WERI-Rb-1 (cell line): ENCODE data around the gene ZNF688.

ENCODE experiments used
- DNase-seq: peaks from one replicate; pipeline ENCODE4 v3.0.0-alpha.2; 2020
- H3K27ac ChIP-seq: fragments of 250-450 bp; sonication (Bioruptor Pico); 2 replicates; pipeline ENCODE4 v1.5.1; 2020; ENCODE audit warnings: mild to moderate bottlenecking, moderate library complexity
- H3K27me3 ChIP-seq: fragments of 250-450 bp; sonication (Bioruptor Pico); 2 replicates; pipeline ENCODE4 v1.5.1; 2021; ENCODE audit warnings: mild to moderate bottlenecking, low read depth, moderate library complexity; ENCODE audit not compliant: insufficient read depth, severe bottlenecking
- H3K36me3 ChIP-seq: fragments of 250-450 bp; sonication (Bioruptor Pico); 2 replicates; pipeline ENCODE4 v1.5.1; 2020; ENCODE audit warnings: mild to moderate bottlenecking, moderate library complexity
- H3K4me3 ChIP-seq: 2 replicates; pipeline ENCODE4 v1.5.1; 2011; ENCODE audit warnings: low read depth, mild to moderate bottlenecking, control low read depth, low read length
- H3K9me3 ChIP-seq: fragments of 250-450 bp; sonication (Bioruptor Pico); 2 replicates; pipeline ENCODE4 v1.5.1; 2021; ENCODE audit warnings: mild to moderate bottlenecking, moderate library complexity; ENCODE audit not compliant: severe bottlenecking
- CTCF ChIP-seq: IDR thresholded peaks from 2 replicates; pipeline ENCODE4 v1.5.1; 2011; ENCODE audit warnings: low read depth, mild to moderate bottlenecking, control low read depth, inconsistent platforms, low read length

Gene ZNF688

GRCh38 chr16:30609926-30610839, 38.7 kb upstream of the ZNF688 start, which contains the start of gene ZNF689:
TSS of gene ZNF689 (minus strand) at chr16:30610389. CDS start at chr16:30610041, 348 bp downstream.
- no peak for TF ChIP-seq CTCF

DNA sequence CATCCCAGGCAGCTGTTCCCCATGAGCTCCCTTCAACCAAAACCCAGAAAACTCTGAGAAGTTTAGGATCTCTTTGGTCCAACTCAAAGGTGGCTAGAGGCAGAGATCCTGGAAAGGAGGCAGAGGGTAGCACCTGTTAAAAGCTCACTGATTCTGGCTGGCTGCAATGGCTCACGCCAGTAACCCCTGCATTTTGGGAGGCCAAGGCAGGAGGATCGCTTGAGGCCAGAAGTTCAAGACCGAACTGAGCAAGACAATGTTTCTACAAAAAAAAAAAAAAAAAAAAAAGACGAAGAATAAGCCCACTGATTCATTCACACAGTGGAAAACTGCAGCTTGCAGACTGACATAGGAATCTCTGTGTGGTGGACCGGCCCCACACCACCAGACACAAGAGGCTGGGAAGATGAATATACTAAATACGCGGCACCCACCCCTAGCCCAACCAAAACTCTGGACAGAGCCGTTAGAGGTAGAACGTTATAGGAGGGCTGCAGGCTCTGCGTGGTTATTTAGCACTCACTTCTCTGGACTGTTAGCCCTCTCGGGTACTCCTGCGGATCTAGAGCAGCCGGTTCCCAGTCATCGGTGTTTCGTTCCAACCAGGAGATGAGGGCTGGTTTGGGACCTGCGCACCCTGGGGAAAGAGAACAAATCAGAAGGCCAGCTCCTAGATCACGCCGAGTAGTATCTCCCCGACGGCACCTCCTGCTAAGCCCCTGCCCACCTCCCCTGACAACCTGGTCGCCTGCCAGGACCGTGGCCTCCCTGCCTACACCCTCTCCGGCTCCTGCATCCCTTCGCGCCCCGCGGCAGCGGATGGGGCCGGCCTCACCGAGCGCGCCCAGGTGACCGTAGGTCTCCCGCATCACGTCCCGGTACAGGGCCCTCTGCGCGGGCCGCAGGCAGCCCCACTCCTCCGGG, 37.8 kb upstream of the ZNF688 start:
- Histone ChIP-seq H3K36me3 (peaks cover 47% of the 10 kb centered on the region), H3K27ac (peak overlapping the region; percentile 99), H3K27me3 (no peaks in the 10 kb centered on the region), H3K9me3 (no peaks in the 10 kb centered on the region), H3K4me3 (peak overlapping the region; percentile 99)
- peak; percentile 50 for DNase-seq
- TF ChIP-seq CTCF = no peak

More at GRCh38 chr16:30609926-30610839, 38.7 kb upstream of the ZNF688 start, which contains the start of gene ZNF689:
- Histone ChIP-seq H3K36me3 (peaks cover 38% of the 10 kb centered on the region), H3K27ac (peak within 1 kb of the TSS; percentile 99), H3K9me3 (no peaks in the 10 kb centered on the region), H3K4me3 (peak within 1 kb of the TSS; percentile 99), H3K27me3 (no peaks in the 10 kb centered on the region)
- DNase-seq = peak; percentile 97

DNA sequence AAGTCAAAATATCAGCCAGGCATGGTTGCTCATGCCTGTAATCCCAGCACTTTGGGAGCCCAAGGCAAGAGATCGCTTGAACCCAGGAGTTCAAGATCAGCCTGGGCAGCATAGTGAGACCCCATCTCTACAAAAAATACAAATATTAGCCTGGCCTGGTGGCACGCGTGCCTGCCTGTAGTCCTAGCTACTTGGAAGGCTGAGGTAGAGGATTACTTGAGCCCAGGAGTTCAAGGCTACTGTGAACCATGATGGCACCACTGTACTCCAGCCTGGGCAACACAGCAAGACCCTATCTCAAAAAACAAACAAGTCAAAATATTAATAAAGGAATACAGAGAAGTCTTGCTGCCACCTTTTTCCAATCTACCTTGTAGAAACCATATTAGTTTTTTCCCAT, 34.5 kb upstream of the ZNF688 start:
- TF ChIP-seq CTCF = no peak
- no peak for DNase-seq
- Histone ChIP-seq H3K27me3 (no peaks in the 10 kb centered on the region), H3K36me3 (peaks cover 65% of the 10 kb centered on the region), H3K4me3 (no peak overlapping the region), H3K9me3 (peaks cover 3% of the 10 kb centered on the region), H3K27ac (no peak overlapping the region)

DNA sequence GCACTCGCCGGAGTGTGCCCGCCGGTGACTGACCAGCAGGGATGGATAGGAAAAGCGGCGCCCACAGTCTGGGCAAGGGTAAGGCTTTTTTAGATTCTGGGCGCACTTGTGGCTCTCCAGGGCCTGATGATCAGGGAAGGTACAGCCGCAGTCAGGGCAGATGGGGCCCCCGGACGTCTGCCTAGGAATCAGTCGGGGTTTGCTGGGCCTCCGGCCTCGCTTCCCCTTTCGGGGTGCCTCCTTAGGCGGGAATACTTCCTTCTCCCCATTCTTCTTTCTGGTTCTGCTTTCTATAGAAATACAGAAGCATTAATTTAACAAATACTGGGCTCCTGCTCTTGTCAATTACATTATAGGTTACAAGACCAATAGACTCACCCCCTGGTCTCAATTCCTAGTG, 33.6 kb upstream of the ZNF688 start:
- H3K9me3 ChIP-seq = peaks cover 6% of the 10 kb centered on the region
- H3K36me3 ChIP-seq = peaks cover 65% of the 10 kb centered on the region
- no peaks in the 10 kb centered on the region for H3K27me3 ChIP-seq
- TF ChIP-seq CTCF = no peak
- H3K4me3 ChIP-seq = no peak overlapping the region
- H3K27ac ChIP-seq = no peak overlapping the region
- no peak for DNase-seq

DNA sequence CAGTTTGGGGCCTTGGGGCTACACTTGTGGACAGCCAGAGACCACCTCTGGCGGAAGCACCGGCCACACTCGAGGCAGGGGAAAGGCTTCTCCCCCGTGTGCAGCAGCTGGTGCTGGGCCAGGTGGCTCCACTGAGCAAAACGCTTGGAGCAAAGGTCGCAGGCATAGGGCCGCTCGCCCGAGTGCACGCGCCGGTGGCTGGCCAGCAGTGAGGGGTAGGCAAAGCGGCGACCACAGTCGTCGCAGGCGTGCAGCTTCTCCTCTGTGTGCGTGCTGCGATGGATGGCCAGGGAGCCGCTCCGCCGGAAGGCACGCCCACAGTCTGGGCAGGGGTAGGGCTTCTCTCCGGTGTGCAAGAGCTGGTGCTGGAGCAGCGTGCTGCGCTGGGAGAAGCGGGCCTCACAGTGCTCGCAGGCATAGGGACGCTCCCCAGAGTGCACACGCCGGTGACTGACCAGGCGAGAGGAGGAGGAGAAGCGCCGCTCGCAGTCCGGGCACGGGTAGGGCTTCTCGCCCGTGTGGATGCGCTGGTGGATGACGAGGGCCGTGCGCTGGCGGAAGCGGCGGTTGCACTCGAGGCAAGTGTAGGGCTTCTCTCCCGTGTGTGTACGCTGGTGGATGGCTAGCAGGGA, 32.9 kb upstream of the ZNF688 start:
- H3K9me3 ChIP-seq = peaks cover 6% of the 10 kb centered on the region
- DNase-seq = no peak
- H3K27ac ChIP-seq = no peak overlapping the region
- no peaks in the 10 kb centered on the region for H3K27me3 ChIP-seq
- H3K4me3 ChIP-seq = no peak overlapping the region
- peaks cover 60% of the 10 kb centered on the region for H3K36me3 ChIP-seq
- no peak for TF ChIP-seq CTCF
